ENCODE results near the gene NAV3.

NAV3 gene

GRCh38 chr12:77894556-77894955, 63.9 kb downstream of the NAV3 start:
- no peak overlapping the region for H3K4me3 ChIP-seq (ENCODE audit: low read depth, low read length)
- DNase-seq (ENCODE audit: low read depth, low spot score): no peak
- no peak for TF ChIP-seq CTCF (IDR thresholded peaks at IDR 0.05; ENCODE audit: insufficient read depth, low read length, missing control alignments)
- ChIA-PET CTCF (no interaction called here), POLR2A (no interaction called here)

DNA sequence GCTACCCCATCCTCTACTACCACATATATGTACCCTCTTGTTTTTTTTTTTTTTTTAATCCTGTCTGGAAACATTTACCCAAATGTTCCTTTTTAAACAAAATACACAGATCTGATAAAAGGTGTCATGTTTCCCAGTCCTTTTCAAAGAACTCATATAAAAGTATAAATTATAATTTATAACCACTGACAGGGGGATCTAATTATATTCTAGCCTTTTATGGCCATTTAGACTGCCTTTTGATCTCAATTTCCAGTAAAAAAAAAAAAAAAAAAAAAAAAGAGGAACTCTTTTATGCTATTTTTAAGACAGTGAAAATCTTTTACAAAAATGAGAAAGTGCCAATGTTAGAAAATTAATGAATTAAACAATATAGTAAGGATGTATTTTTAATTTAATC, 65.0 kb downstream of the NAV3 start:
- no peak for TF ChIP-seq CTCF (IDR thresholded peaks at IDR 0.05; ENCODE audit: insufficient read depth, low read length, missing control alignments)
- POLR2A ChIA-PET: no interaction called here
- CTCF ChIA-PET: no interaction called here
- no peak for DNase-seq (ENCODE audit: low read depth, low spot score)
- H3K4me3 ChIP-seq (ENCODE audit: low read depth, low read length): no peak overlapping the region

- no peak for DNase-seq (ENCODE audit: low read depth, low spot score)
- ChIA-PET POLR2A (no interaction called here), CTCF (interaction anchor here (0.9 to 3.4 kb wide), 2 partner anchors 14 to 17 kb away, joined by 3 to 13 read pairs; no protein-coding TSS in a partner anchor)
- TF ChIP-seq CTCF (IDR thresholded peaks at IDR 0.05; ENCODE audit: insufficient read depth, low read length, missing control alignments): no peak
- no peak overlapping the region for H3K4me3 ChIP-seq (ENCODE audit: low read depth, low read length)
These were observed 77.2 kb downstream of the NAV3 start for GRCh38 chr12:77907936-77908335.

GRCh38 chr12:77914081-77914488, 83.4 kb downstream of the NAV3 start:
- no peak overlapping the region for H3K4me3 ChIP-seq (ENCODE audit: low read depth, low read length)
- ChIA-PET CTCF (interaction anchor here (0.8 to 4.1 kb wide), 6 partner anchors 8 to 194 kb away, joined by 3 to 45 read pairs (median 4); no protein-coding TSS in a partner anchor), POLR2A (no interaction called here)
- no peak for DNase-seq (ENCODE audit: low read depth, low spot score)
- no peak for TF ChIP-seq CTCF (IDR thresholded peaks at IDR 0.05; ENCODE audit: insufficient read depth, low read length, missing control alignments)

DNA sequence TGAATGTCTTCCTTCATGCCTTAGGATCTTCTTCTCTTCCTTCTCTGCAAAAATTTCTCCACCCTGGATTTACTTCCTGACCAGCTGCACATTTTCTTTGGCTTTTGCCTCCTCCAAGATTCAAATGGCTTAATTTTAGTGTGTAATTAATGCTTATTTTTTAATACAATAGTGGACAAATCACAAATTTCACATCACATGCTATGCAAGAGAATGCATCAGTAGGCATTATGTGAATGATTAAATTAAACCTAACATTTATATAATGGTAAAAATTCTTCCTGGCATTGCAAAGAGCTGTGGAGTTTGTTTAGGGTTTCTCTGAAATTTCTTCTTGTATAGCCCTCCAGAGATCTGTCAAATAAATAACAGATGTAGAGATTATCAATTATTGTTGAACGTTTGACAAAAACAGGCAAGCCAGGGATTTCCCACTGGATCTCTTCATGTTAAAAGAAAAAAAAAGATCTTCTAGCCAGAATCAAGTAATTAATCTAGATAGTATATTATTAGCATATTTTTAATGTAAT, 84.4 kb downstream of the NAV3 start:
- no peak for DNase-seq (ENCODE audit: low read depth, low spot score)
- ChIA-PET CTCF (interaction anchor here (0.8 to 4.1 kb wide), 4 partner anchors 10 to 195 kb away, joined by 3 to 45 read pairs (median 6); no protein-coding TSS in a partner anchor), POLR2A (no interaction called here)
- no peak overlapping the region for H3K4me3 ChIP-seq (ENCODE audit: low read depth, low read length)
- no peak for TF ChIP-seq CTCF (IDR thresholded peaks at IDR 0.05; ENCODE audit: insufficient read depth, low read length, missing control alignments)

DNA sequence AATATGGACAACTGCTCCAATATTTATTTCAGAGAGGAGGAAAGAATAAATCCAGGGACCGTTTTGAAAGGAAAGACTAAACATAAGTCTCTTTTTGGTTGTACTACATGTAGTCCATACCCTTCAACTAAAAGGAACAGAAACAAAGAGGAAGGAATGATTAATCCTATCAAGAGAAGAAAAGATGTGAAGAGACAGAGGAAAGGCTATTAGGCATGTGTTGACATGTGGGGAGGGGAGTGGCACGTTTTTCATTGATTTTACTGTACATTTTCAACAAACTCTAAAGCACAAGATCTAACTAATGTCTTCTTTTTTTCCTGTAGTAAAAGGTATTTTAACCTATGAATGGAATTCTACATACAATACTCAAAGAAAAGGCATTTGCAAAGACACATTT, 85.6 kb downstream of the NAV3 start:
- no peak for TF ChIP-seq CTCF (IDR thresholded peaks at IDR 0.05; ENCODE audit: insufficient read depth, low read length, missing control alignments)
- ChIA-PET POLR2A (no interaction called here), CTCF (interaction anchor here (1.9 to 4.1 kb wide), 2 partner anchors 9 kb away, joined by 8 to 45 read pairs; no protein-coding TSS in a partner anchor)
- no peak for DNase-seq (ENCODE audit: low read depth, low spot score)
- H3K4me3 ChIP-seq (ENCODE audit: low read depth, low read length): no peak overlapping the region
